GM19035 (cell line): ENCODE data around the gene CDH2.

Experiments
- ATAC-seq: cut with Tn5 transposase; IDR thresholded peaks from one replicate; pipeline ENCODE4 v1.9.1; 2021; ENCODE audit not compliant: unreplicated experiment

CDH2 gene

GRCh38 chr18:28045880-28046279 is 131.1 kb downstream of the CDH2 start:
- ATAC-seq = no peak

DNA sequence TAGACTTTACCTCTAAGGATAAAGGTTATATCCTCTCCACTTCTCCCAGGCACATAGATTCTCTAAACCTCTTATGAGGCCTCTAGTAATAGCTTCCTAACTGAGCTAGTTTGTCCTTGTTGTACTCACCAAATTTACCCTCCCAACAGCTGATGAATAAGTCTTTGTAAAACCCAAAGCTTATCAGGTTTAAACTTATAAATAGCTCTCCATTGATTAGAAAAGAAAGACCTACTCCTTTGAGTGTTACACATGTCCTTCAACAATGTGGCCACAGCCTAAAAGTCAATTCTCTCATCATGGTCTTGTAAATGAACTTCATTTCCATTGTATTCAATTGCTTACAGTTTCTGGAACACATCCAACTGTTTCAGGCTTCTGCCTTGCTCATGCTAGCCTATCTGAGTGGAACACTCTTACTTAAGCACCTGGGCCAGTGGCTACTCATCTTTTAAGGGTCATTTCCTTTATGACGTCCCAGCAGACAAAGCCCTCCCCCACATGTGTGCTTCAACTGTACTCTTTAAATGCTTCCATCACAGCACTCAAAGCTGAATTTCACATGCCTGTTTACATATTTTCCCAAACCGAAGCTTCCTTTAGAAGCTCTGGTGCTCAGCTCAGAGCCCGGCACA is 131.6 kb downstream of the CDH2 start:
- ATAC-seq = no peak

DNA sequence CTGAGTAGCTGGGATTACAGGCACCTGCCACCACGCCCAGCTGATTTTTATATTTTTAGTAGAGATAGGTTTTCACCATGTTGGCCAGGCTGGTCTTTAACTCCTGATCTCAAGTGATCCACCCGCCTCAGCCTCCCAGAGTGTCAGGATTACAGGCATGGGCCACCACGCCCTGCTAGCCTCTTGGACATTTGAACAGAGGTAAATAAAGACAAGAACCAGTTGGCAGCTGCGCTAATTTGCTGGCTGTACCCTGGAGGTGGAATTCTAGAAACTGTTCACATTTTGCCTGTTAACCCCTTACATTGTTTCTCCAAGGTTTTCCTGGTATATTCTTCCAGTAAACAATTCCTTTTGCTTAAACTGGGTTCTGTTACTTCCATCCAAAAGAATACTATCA is 132.9 kb downstream of the CDH2 start:
- ATAC-seq = no peak

DNA sequence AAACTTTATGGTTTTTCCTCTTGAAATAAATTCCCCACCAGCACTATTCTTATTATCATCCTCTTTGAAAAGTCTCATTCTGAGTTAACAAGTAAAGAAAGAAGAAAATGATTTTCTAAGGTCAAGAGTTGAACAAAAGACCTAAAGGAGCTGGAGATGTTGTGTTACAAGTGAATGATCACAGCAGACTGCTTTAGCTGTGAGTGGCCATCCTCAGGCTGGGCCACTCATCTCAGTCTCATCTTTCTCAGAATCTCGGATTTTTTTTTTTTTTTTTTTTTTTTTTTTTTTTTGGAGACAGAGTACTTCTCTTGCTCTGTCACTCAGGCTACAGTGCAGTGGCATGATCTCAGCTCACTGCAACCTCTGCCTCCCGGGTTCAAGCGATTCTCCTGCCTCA is 133.3 kb downstream of the CDH2 start:
- ATAC-seq = no peak

- no peak for ATAC-seq
Measured at GRCh38 chr18:28041366-28041765, 135.6 kb downstream of the CDH2 start.

- no peak for ATAC-seq
Measured at GRCh38 chr18:28040716-28041115, 136.2 kb downstream of the CDH2 start.

- ATAC-seq = no peak
Measured at GRCh38 chr18:28040211-28040610, 136.7 kb downstream of the CDH2 start.

- ATAC-seq = no peak
Measured at GRCh38 chr18:28039691-28040090, 137.2 kb downstream of the CDH2 start.

GRCh38 chr18:28039078-28039477 is 137.9 kb downstream of the CDH2 start:
- ATAC-seq = no peak

- ATAC-seq = no peak
Measured at GRCh38 chr18:28036488-28036887, 140.4 kb downstream of the CDH2 start.

DNA sequence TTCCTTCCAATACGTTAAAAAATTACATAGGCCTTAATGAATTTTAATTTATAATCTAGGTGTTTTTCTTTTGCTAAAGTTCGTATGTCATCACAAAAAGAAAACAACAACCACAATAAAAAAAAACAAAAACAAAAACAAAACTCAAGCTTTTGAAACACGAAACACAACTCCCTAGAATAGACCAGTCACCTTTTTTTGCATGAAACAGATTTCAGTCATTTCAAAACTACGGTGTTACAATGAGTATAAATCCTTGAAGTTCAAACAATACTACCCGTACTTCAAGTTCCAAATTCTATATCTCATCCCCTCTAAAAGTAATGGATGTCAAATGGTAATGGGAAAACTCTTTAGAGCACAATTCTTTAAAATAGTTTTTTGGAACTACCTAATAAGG is 142.4 kb downstream of the CDH2 start:
- ATAC-seq = no peak

DNA sequence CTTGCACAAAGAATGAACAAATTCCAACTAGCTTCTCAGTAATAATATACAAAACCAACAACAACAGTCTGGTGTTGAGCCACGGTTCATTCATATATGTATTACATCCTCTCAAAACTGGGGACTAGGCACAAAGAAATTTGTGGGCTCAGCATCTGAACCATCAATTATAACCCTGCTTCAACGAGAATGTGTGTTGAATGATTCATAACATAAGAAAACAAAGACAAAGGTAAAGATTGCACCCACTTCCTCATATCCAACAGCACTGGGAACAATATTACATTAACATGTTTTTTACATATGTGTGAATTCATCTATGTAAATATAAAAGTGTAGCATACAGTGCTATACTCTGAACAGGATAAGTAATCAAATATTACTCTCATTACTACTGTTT is 144.8 kb downstream of the CDH2 start:
- ATAC-seq = no peak

GRCh38 chr18:28030458-28030857 is 146.5 kb downstream of the CDH2 start:
- no peak for ATAC-seq

DNA sequence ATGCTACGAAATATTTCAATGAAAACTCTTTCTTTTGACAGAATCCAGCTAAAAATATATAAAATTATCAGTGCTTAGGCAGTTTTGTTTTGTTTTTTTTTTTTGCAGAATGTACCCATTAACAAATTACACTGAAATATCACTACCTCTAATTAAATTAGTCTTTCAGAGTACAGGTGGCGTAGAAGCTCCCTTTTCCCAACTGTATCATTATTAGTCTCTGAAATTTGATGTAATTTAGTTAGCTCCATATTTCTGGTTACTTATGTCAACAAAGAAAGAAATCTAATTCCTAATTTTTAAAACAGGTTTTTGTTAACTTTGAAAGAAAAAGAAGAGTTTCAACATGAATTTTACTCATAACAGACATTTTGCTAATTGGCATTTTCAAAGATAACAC is 149.2 kb downstream of the CDH2 start:
- no peak for ATAC-seq

DNA sequence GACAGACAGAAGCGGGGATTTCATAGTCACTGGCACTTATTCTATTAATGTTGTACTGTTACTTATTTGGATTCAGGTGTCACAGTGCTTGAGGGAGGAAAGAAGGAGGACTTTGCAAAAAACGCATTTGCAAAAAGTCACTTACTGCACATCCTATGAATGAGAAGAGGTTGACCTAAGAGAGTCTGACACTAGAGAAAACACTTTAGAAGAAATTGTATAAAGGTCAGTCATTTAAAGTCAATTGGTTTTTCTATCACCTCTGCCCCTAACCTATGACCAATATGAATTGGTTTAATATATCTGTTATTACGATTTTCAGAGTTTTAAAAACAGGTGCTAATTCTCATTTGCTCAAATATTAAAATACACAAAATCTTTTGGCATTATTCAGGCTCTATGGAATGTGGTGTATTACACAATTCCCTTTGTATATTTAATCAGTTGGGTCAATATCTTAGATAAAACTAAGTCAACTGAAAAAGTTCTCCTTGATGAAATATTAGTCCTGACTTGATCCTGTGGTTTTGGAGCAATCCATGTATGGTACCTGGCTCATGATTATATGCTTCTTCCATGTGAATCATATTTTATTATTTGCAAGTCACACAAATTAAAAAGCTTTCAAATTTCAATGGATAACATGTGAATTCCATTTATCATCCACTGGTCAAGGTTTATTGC is 157.4 kb downstream of the CDH2 start:
- ATAC-seq = no peak

DNA sequence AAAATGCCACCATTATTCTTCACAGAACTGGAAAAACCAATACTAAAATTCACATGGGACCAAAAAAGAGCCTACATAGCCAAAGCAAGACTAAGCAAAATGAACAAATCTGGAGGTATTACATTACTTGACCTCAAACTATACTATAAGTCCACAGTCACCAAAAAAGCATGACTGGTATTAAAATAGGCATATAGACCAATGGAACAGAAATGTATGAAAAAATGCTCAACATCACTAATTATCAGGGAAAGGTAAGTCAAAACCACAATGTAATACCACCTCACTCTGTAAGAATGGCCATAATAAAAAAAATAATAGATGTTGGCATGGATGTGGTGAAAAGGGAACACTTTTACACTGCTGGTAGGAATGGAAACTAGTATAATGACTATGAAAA is 158.6 kb downstream of the CDH2 start:
- no peak for ATAC-seq

DNA sequence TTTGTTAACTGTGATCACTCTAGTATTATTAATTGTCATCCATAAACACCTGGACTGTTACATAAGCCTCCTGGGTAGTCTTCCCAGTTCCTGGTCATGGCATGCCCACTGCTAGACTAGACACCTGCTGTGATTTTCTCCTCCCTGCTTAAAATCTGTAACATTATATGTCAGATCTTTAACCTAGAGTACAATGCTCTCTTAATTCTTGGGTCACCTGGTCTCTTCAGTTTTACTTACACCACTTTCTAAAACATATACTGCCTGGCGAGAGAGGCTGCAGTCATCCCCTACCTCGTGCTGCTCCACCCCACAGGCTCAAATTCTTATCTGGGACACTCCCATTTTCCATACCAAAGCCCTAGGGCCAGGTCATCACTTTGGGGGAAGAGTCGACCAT is 161.3 kb downstream of the CDH2 start:
- no peak for ATAC-seq

DNA sequence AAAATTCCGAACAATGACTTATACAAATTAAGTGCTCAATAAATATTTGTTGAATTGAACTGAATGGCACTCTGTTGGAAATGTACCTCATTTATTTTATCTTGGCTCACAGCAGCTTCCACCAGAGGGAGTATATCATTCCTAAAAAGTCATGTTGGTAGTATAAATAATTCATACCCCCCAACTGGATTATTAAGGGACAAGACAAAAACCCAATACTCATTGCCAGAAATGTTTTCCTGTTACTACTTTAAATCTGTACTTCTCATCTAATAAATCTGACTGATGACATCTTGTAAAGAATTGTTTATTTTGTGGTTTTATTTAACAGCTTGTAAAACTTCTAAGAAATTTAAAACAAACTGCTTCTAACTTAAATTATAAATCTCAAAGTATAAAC is 163.9 kb downstream of the CDH2 start:
- no peak for ATAC-seq

GRCh38 chr18:28012336-28012735 is 164.6 kb downstream of the CDH2 start:
- ATAC-seq = no peak

DNA sequence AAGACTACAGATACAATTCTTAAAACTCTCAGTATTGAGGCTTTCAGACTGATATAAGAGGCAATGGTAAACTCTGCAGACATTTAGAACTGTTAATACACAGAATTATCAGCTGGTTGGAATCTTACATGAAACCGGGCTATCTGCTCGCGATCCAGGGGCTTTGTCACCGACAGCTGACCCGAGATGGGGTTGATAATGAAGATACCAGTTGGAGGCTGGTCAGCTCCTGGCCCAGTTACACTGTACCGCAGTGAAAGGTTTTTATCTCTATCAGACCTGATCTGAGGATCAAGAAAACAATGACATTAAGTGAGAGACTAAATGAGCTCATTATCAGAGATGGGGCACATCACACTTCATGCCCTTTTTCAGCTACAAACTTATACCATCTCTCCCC is 167.3 kb downstream of the CDH2 start:
- ATAC-seq = no peak

GRCh38 chr18:28007841-28008240 is 169.1 kb downstream of the CDH2 start:
- no peak for ATAC-seq

GRCh38 chr18:28005164-28005563 is 171.8 kb downstream of the CDH2 start:
- ATAC-seq = no peak

DNA sequence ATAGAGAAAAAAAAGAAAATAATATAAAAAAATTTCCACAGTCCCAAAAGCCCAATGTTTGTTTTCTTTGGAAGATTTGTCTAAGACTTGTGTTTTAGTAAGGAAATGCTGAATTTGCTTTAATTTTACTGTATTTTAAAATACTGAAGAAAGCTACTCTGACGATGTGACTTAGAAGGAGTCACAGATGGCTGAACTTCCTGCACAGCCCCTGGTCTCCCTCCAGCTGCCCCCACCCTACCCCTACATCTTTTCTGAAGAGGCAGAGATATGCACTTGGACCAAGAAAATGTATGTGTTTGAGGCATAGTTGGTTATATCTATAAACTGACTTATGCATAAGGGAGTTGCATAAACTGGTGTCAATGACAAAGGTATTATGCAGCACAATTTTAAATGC is 172.3 kb downstream of the CDH2 start:
- ATAC-seq = no peak
